Endometrial microvascular endothelial cells (primary cell): ENCODE data around the gene MXRA7. TPM values are rescaled to one million over a fixed set of nuclear protein-coding genes. Genes with fewer than 3 reads are reported as not detected.
"Not testable (repeated sequence)": the region's sequence is repeated elsewhere in the genome, so short reads cannot be mapped to it uniquely, and the experiment has no call there.

Source experiments
- in situ Hi-C: cut with HindIII; loops from 2 replicates; pipeline ENCODE4 v1.10.0; 2017; ENCODE audit warnings: low sequenced_read_pairs, low pct_unique_long_range_greater_than_20kb; ENCODE audit errors: inconsistent ontology term
- total RNA-seq: library from RNA; depleted of rRNA; stranded (reverse); fragments of >200 nt; gene quantifications from one replicate; pipeline ENCODE4 v1.2.3, GENCODE V29; 2015; ENCODE audit errors: inconsistent ontology term

The MXRA7 gene
- total RNA-seq, 1 donor from 2014 or later = 265 TPM

GRCh38 chr17:76667786-76668453, 42.8 kb downstream of the MXRA7 start:
- in situ Hi-C loops = no loop called here

- in situ Hi-C loops = no loop called here
Measured at GRCh38 chr17:76667491-76667755, 43.3 kb downstream of the MXRA7 start.

GRCh38 chr17:76660656-76661042, 50.1 kb downstream of the MXRA7 start:
- in situ Hi-C loops = no loop called here

GRCh38 chr17:76659928-76660655, 50.7 kb downstream of the MXRA7 start:
- in situ Hi-C loops = no loop called here

GRCh38 chr17:76658242-76658662, 52.5 kb downstream of the MXRA7 start:
- in situ Hi-C loops = no loop called here

- in situ Hi-C loops = no loop called here
Measured at GRCh38 chr17:76657505-76658241, 53.1 kb downstream of the MXRA7 start.

- in situ Hi-C loops = no loop called here
Measured at GRCh38 chr17:76654408-76654807, 56.4 kb downstream of the MXRA7 start.

GRCh38 chr17:76650504-76650903, 60.3 kb downstream of the MXRA7 start:
- in situ Hi-C loops = no loop called here

- in situ Hi-C loops = no loop called here
Measured at GRCh38 chr17:76646712-76647111, 64.1 kb downstream of the MXRA7 start.

- in situ Hi-C loops = no loop called here
Measured at GRCh38 chr17:76645481-76645880, 65.3 kb downstream of the MXRA7 start.

- in situ Hi-C loops = no loop called here
Measured at GRCh38 chr17:76644995-76645394, 65.8 kb downstream of the MXRA7 start.

GRCh38 chr17:76643553-76644148, 67.1 kb downstream of the MXRA7 start, which contains the start of gene ST6GALNAC1:
Gene ST6GALNAC1, minus strand, starts transcription at chr17:76643757. Its CDS starts 119 bp downstream, at chr17:76643638.
- in situ Hi-C loops = no loop called here

- in situ Hi-C loops = no loop called here
Measured at GRCh38 chr17:76642994-76643393, 67.8 kb downstream of the MXRA7 start.

GRCh38 chr17:76642032-76642561, 68.7 kb downstream of the MXRA7 start:
- in situ Hi-C loops = no loop called here

GRCh38 chr17:76641501-76641900, 69.3 kb downstream of the MXRA7 start:
- in situ Hi-C loops = no loop called here

- in situ Hi-C loops = no loop called here
Measured at GRCh38 chr17:76640550-76641380, 70.0 kb downstream of the MXRA7 start.

- in situ Hi-C loops = no loop called here
Measured at GRCh38 chr17:76638263-76638662, 72.5 kb downstream of the MXRA7 start.

GRCh38 chr17:76636486-76637206, 74.1 kb downstream of the MXRA7 start:
- in situ Hi-C loops = not testable (repeated sequence)
